HepG2 (cell line): ENCODE measurements around the gene BLCAP. TPM values are rescaled to one million over a fixed set of nuclear protein-coding genes. Genes with fewer than 3 reads are reported as not detected.

Experiments
- ATAC-seq: fragments of 200-7000 bp; cut with Tn5 transposase; 3 replicates; pipeline ENCODE4 v1.9.1; 2020; ENCODE audit warnings: mild to moderate bottlenecking, moderate library complexity
- BruUV-seq: library from RNA; stranded (reverse); fragments of 400-500 nt; replicated peaks from 2 replicates; lab custom pipeline; 2021; lab: Mats Ljungman, UMichigan
- CTCF ChIA-PET: fragments of 300-600 bp; formaldehyde crosslinking; extraction: SDS; loops from one replicate; lab custom pipeline; 2021; ENCODE audit warnings: low total read pairs, inconsistent platforms, low intra/inter-chr PET ratio; lab: Yijun Ruan, JAX
- POLR2A ChIA-PET: fragments of 350-600 bp; sonication (Branson Sonifier 250); formaldehyde crosslinking; loops from one replicate; lab custom pipeline; 2020; ENCODE audit warnings: antibody characterized with exemption, inconsistent platforms; lab: Yijun Ruan, JAX
- DNase-seq: peaks from one replicate; pipeline ENCODE4 v3.0.0-alpha.2; 2015; ENCODE audit warnings: low spot score
- FAIRE-seq: peaks from 3 replicates; lab custom pipeline; 2011; peaks lifted over from hg19 to GRCh38; lab: Jason Lieb, UNC
- H2AFZ ChIP-seq: one replicate; pipeline ENCODE4 v1.6.1; 2011; ENCODE audit warnings: low read length, inconsistent platforms
- H3K27ac ChIP-seq: fragments of 300-600 bp; 3 replicates; pipeline ENCODE4 v1.8.0; 2011; ENCODE audit warnings: mixed run types, mild to moderate bottlenecking, mixed read lengths, low read length, inconsistent platforms; ENCODE audit not compliant: insufficient read depth; ENCODE audit errors: extremely low read length
- H3K27me3 ChIP-seq, 2 experiments: fragments of 200-600 bp in 1 of 2; 2 replicates in 1 of 2; 3 replicates in 1 of 2; pipeline versions ENCODE4 v1.6.0 to v1.8.0; 2011; ENCODE audit warnings: low read length in 2 of 2, mild to moderate bottlenecking in 2 of 2, moderate library complexity in 2 of 2, inconsistent platforms in 1 of 2; ENCODE audit not compliant: insufficient read depth in 2 of 2, control insufficient read depth in 1 of 2
- H3K36me3 ChIP-seq, 2 experiments: fragments of 200-600 bp in 1 of 2; replicated peaks in 1 of 2; 2 replicates in 1 of 2; 3 replicates in 1 of 2; pipeline versions ENCODE4 v1.5.1 to v1.8.0; 2011; ENCODE audit warnings: low read length in 2 of 2, inconsistent platforms in 1 of 2; ENCODE audit not compliant: insufficient read depth in 2 of 2, control insufficient read depth in 1 of 2
- H3K4me1 ChIP-seq: 2 replicates; pipeline ENCODE4 v1.5.1; 2012; ENCODE audit warnings: low read length, inconsistent platforms; ENCODE audit not compliant: insufficient read depth
- H3K4me2 ChIP-seq: 2 replicates; pipeline ENCODE4 v1.6.0; 2011; ENCODE audit warnings: low read depth, low read length, inconsistent platforms
- H3K4me3 ChIP-seq, 3 experiments: fragments of 200-600 bp in 1 of 3; sonication (generic), shearing (Covaris generic) in 1 of 3; replicated peaks in 1 of 3; 2 replicates each; pipeline ENCODE4 v1.5.1; 2011 to 2016; ENCODE audit warnings: low read length in 3 of 3, inconsistent platforms in 2 of 3, low read depth in 2 of 3, mild to moderate bottlenecking in 2 of 3, control low read depth in 1 of 3, mixed read lengths in 1 of 3; ENCODE audit not compliant: insufficient read depth in 1 of 3
- H3K79me2 ChIP-seq: one replicate; pipeline ENCODE4 v1.6.1; 2011; ENCODE audit warnings: low read length, inconsistent platforms; ENCODE audit not compliant: insufficient read depth
- H3K9ac ChIP-seq: 2 replicates; pipeline ENCODE4 v1.6.0; 2011; ENCODE audit warnings: mild to moderate bottlenecking, low read depth, low read length, inconsistent platforms; ENCODE audit not compliant: insufficient read depth
- H3K9me3 ChIP-seq: 2 replicates; pipeline ENCODE4 v1.5.1; 2012; ENCODE audit warnings: mild to moderate bottlenecking, low read length
- H4K20me1 ChIP-seq: 2 replicates; pipeline ENCODE4 v1.6.0; 2011; ENCODE audit warnings: inconsistent platforms, mild to moderate bottlenecking, low read length, moderate library complexity; ENCODE audit not compliant: insufficient read depth
- CBFB ChIP-seq: sonication (generic); formaldehyde crosslinking; IDR thresholded peaks from 2 replicates; pipeline ENCODE4 v1.4.0; 2020; ENCODE audit warnings: missing genetic modification reagents
- FOXA1 ChIP-seq, 2 experiments: fragments of 450-650 bp in 1 of 2; sonication (generic) in 1 of 2; formaldehyde crosslinking in 1 of 2; IDR thresholded peaks; 2 replicates each; pipeline versions ENCODE4 v1.4.0 to v1.6.1; 2016 to 2020; ENCODE audit warnings: missing genetic modification reagents in 1 of 2
- JUN ChIP-seq: sonication (generic); formaldehyde crosslinking; IDR thresholded peaks from 2 replicates; pipeline ENCODE4 v1.4.0; 2020; ENCODE audit warnings: mild to moderate bottlenecking, missing genetic modification reagents
- KDM2A ChIP-seq: sonication (generic); formaldehyde crosslinking; IDR thresholded peaks from 2 replicates; pipeline ENCODE4 v1.4.0; 2020; ENCODE audit warnings: low read depth, missing genetic modification reagents, borderline replicate concordance
- NAIF1 ChIP-seq: sonication (generic); formaldehyde crosslinking; IDR thresholded peaks from 2 replicates; pipeline ENCODE4 v1.5.0; 2020; ENCODE audit warnings: mild to moderate bottlenecking, missing genetic modification reagents, borderline replicate concordance
- PRDM15 ChIP-seq: sonication (generic); formaldehyde crosslinking; IDR thresholded peaks from 2 replicates; pipeline ENCODE4 v1.4.0; 2020; ENCODE audit warnings: missing genetic modification reagents
- RARA ChIP-seq: IDR thresholded peaks from 2 replicates; pipeline ENCODE4 v1.6.1; 2016; ENCODE audit warnings: missing genetic modification reagents, missing compliant biosample characterization
- SRSF4 ChIP-seq: fragments of 200-400 bp; formaldehyde crosslinking; IDR thresholded peaks from one replicate; pipeline ENCODE4 v1.6.1; 2018; ENCODE audit warnings: mild to moderate bottlenecking, low read depth, low read length, moderate library complexity; ENCODE audit not compliant: poor library complexity, severe bottlenecking
- ZFY ChIP-seq: sonication (generic); formaldehyde crosslinking; IDR thresholded peaks from 2 replicates; pipeline ENCODE4 v1.4.0; 2020; ENCODE audit warnings: missing genetic modification reagents
- ZNF18 ChIP-seq: sonication (generic); formaldehyde crosslinking; IDR thresholded peaks from 2 replicates; pipeline ENCODE4 v1.8.0; 2022; ENCODE audit warnings: mild to moderate bottlenecking, missing genetic modification reagents; ENCODE audit not compliant: insufficient replicate concordance
- ZNF24 ChIP-seq: fragments of 450-650 bp; IDR thresholded peaks from 2 replicates; pipeline ENCODE4 v1.6.1; 2017; ENCODE audit warnings: antibody characterized with exemption, mild to moderate bottlenecking
- ZNF263 ChIP-seq: sonication (generic); formaldehyde crosslinking; IDR thresholded peaks from 2 replicates; pipeline ENCODE4 v1.4.0; 2020; ENCODE audit warnings: missing genetic modification reagents
- ZNF350 ChIP-seq: sonication (generic); formaldehyde crosslinking; IDR thresholded peaks from 2 replicates; pipeline ENCODE4 v1.4.0; 2020; ENCODE audit warnings: mild to moderate bottlenecking, low read depth, missing genetic modification reagents, borderline replicate concordance
- ZNF414 ChIP-seq: sonication (generic); formaldehyde crosslinking; IDR thresholded peaks from 2 replicates; pipeline ENCODE4 v1.5.0; 2020; ENCODE audit warnings: missing genetic modification reagents
- ZNF619 ChIP-seq: sonication (generic); formaldehyde crosslinking; IDR thresholded peaks from 2 replicates; pipeline ENCODE4 v1.4.0; 2020; ENCODE audit warnings: mild to moderate bottlenecking, missing genetic modification reagents
- ZNF766 ChIP-seq: sonication (generic); formaldehyde crosslinking; IDR thresholded peaks from 2 replicates; pipeline ENCODE4 v1.5.0; 2020; ENCODE audit warnings: missing genetic modification reagents, borderline replicate concordance
- ZNF788 ChIP-seq: sonication (generic); formaldehyde crosslinking; IDR thresholded peaks from 2 replicates; pipeline ENCODE4 v1.5.0; 2020; ENCODE audit warnings: mild to moderate bottlenecking, missing genetic modification reagents, borderline replicate concordance
- ZNF891 ChIP-seq: sonication (generic); formaldehyde crosslinking; IDR thresholded peaks from 2 replicates; pipeline ENCODE4 v1.5.0; 2020; ENCODE audit warnings: mild to moderate bottlenecking, missing genetic modification reagents
- WGBS: methylation state at CpG from one replicate; pipeline ENCODE4 v1.1.6; 2017; ENCODE audit warnings: low lambda C conversion rate; 5-methylcytosine and 5-hydroxymethylcytosine counted together
- in situ Hi-C: cut with HindIII; loops from 2 replicates; pipeline ENCODE4 v1.10.0; 2017; ENCODE audit warnings: low pct_unique_long_range_greater_than_20kb; ENCODE audit not compliant: extremely low pct_ligation_motif_present
- intact Hi-C: fragments of 100-400 bp; cut with micrococcal nuclease; formaldehyde crosslinking; loops from one replicate; pipeline ENCODE4 v1.10.0; 2022; ENCODE audit not compliant: unreplicated experiment
- polyA plus RNA-seq, 8 experiments: library from polyadenylated mRNA; depleted of rRNA in 3 of 8; stranded (reverse) in 7 of 8; unstranded in 1 of 8; fragments of >200 nt; fragmentation: Illumina TruSeq in 4 of 8; extraction: Trizol in 4 of 8; gene quantifications; 2 replicates each; pipeline versions ENCODE4 v1.2.1 to v1.2.3, GENCODE V29; 2011 to 2016; ENCODE audit warnings: low read depth in 4 of 8, missing spikeins in 1 of 8, mixed read lengths in 1 of 8; ENCODE audit not compliant: insufficient read depth in 1 of 8
- total RNA-seq, 5 experiments: library from RNA; depleted of rRNA; stranded (reverse); fragments of >200 nt; fragmentation: Illumina TruSeq; extraction: Trizol; gene quantifications; 2 replicates each; pipeline ENCODE4 v1.2.3, GENCODE V29; 2016; ENCODE audit warnings: low read depth in 1 of 5

The BLCAP gene
- total and polyA plus RNA-seq, 2 of the 13 experiments (the other 11 are each of a cell fraction or from before 2014, with no cell fraction given) = 52.4 to 86.8 TPM

GRCh38 chr20:37528446-37529213 lies 954 bp upstream of the BLCAP start:
- ChIA-PET POLR2A (interaction anchor here (0.7 to 4.7 kb wide), 19 partner anchors 9 to 350 kb away, joined by 3 to 44 read pairs (median 7); partner anchors contain the start of genes MANBAL, MROH8 and RPN2), CTCF (interaction anchor here (1.1 kb wide), 1 partner anchor 259 kb away, joined by 3 read pairs; no protein-coding TSS in a partner anchor)
- intact Hi-C loops = loop anchor here (2.0 kb wide), 1 partner anchor 24 kb away; no protein-coding TSS in a partner anchor
- in situ Hi-C loops = loop anchor here (5.0 kb wide), 3 partner anchors 121 to 331 kb away; no protein-coding TSS in a partner anchor
- FAIRE-seq (no peak), DNase-seq (no peak), ATAC-seq (peak; percentile 19)
- H2AFZ ChIP-seq = no peak overlapping the region
- peaks cover 40% of the 10 kb centered on the region for H3K79me2 ChIP-seq
- WGBS = 56% methylated on average over 10 of the region's 10 CpGs
- peaks cover 0 to 2% of the 10 kb centered on the region in 2 experiments; a peak in 1 of 5 replicates for H3K36me3 ChIP-seq
- peak overlapping the region; percentile 91 for H3K4me2 ChIP-seq
- H3K4me3 ChIP-seq = peak overlapping the region; percentile 82 to 100 (median 95)
- H3K27ac ChIP-seq = peak overlapping the region; percentile 96
- H4K20me1 ChIP-seq = peaks cover 23% of the 10 kb centered on the region
- TSS peak; percentile 99 for BruUV-seq
- H3K4me1 ChIP-seq = peaks cover 65% of the 10 kb centered on the region
- peak overlapping the region; percentile 97 for H3K9ac ChIP-seq
- no peaks in the 10 kb centered on the region; a peak in 1 of 5 replicates for H3K27me3 ChIP-seq
- H3K9me3 ChIP-seq = no peaks in the 10 kb centered on the region
- TF ChIP-seq JUN (CRISPR knock-in tag) (no peak), CBFB (CRISPR knock-in tag) (no peak), ZFY (CRISPR knock-in tag) (no peak), SRSF4 (no peak), ZNF788 (CRISPR knock-in tag) (no peak), RARA (CRISPR knock-in tag) (no peak), ZNF414 (no peak), NAIF1 (no peak), ZNF350 (CRISPR knock-in tag) (no peak), ZNF766 (CRISPR knock-in tag) (no peak), ZNF891 (CRISPR knock-in tag) (no peak), ZNF619 (CRISPR knock-in tag) (no peak), ZNF263 (CRISPR knock-in tag) (no peak), KDM2A (CRISPR knock-in tag) (no peak), FOXA1 (IDR thresholded peaks at IDR 0.05) (no peak), FOXA1 (CRISPR knock-in tag; IDR thresholded peaks at IDR 0.05) (no peak), PRDM15 (CRISPR knock-in tag) (no peak), ZNF24 (no peak), ZNF18 (CRISPR knock-in tag) (no peak)
